Activated CD8-positive, alpha-beta T cell treated with anti-CD3 and anti-CD28 coated beads for 36 hours (primary cell): Measurements from ENCODE around the gene PRICKLE4. TPM values are rescaled to one million over a fixed set of nuclear protein-coding genes. Genes with fewer than 3 reads are reported as not detected.

Experiments
- ATAC-seq: fragments of 200-7000 bp; cut with Tn5 transposase; one replicate; pipeline ENCODE4 v1.10.0; 2021; ENCODE audit warnings: mild to moderate bottlenecking, moderate library complexity
- CTCF ChIA-PET: fragments of 350-600 bp; sonication (Branson Sonifier 250); formaldehyde crosslinking; loops from one replicate; lab custom pipeline; 2021; ENCODE audit warnings: antibody characterized with exemption; lab: Charles Lee
- POLR2A ChIA-PET: fragments of 350-600 bp; sonication (Branson Sonifier 250); formaldehyde crosslinking; loops from one replicate; lab custom pipeline; 2021; ENCODE audit warnings: antibody characterized with exemption; lab: Charles Lee
- DNase-seq: peaks from one replicate; pipeline ENCODE4 v3.0.0-alpha.2; 2020
- H3K27ac Mint-ChIP-seq: one replicate; pipeline ENCODE4 v1.8.0; 2021; ENCODE audit warnings: mild to moderate bottlenecking, mixed read lengths
- H3K27me3 Mint-ChIP-seq: one replicate; pipeline ENCODE4 v1.8.0; 2021; ENCODE audit warnings: mixed read lengths
- H3K36me3 Mint-ChIP-seq: one replicate; pipeline ENCODE4 v1.8.0; 2021; ENCODE audit warnings: low read depth, mixed read lengths
- H3K4me1 Mint-ChIP-seq: one replicate; pipeline ENCODE4 v1.8.0; 2021; ENCODE audit warnings: low read depth, mixed read lengths
- H3K4me3 Mint-ChIP-seq: one replicate; pipeline ENCODE4 v1.8.0; 2021; ENCODE audit warnings: mild to moderate bottlenecking, moderate library complexity, mixed read lengths
- H3K9me3 Mint-ChIP-seq: one replicate; pipeline ENCODE4 v1.8.0; 2021; ENCODE audit warnings: mixed read lengths
- CTCF ChIP-seq: fragments of 200-600 bp; IDR thresholded peaks from one replicate; pipeline ENCODE4 v1.8.0; 2022; ENCODE audit warnings: antibody characterized with exemption, mild to moderate bottlenecking
- intact Hi-C: fragments of 100-400 bp; cut with micrococcal nuclease; formaldehyde crosslinking; loops from one replicate; pipeline ENCODE4 v1.10.0; 2022
- total RNA-seq, 2 experiments: library from RNA; stranded (reverse); gene quantifications; one replicate each; pipeline ENCODE4 v1.2.3, GENCODE V29; 2021

Gene PRICKLE4
- total RNA-seq, 2 experiments from 2014 or later: not detected

DNA sequence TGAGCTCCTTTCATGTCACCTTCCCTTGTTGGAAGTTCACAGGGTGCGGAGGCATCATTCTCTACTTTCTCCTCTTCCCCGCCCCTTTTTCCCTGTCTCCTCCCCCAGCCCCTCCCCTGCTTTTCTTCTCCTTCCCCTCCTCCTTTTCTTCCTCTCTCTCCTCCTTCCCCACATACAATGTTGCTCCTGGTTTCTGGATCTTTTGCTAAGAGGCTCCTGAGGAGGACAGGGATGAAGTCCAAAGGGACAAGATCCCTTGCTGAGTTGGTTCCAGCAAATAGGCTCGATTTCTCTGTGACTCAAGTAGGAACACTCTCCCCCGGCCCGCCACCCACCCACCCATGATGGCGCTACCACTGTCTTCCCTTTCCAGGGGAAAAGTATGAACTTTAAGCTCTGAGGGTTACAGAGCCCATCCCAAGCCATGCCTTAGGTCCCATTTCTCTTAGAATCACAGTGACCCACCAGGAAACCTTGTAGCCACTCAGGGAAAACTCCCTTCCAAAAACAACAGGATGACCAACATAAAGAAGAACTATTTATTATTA lies 44.3 kb upstream of the PRICKLE4 start:
- no peaks in the 10 kb centered on the region for H3K36me3 Mint-ChIP-seq
- H3K4me3 Mint-ChIP-seq: no peak overlapping the region
- no peak for TF ChIP-seq CTCF
- ChIA-PET CTCF (interaction anchor here (0.7 to 3.7 kb wide), 4 partner anchors 20 to 53 kb away, joined by 3 to 29 read pairs (median 3); no protein-coding TSS in a partner anchor), POLR2A (interaction anchor here (0.8 to 1.0 kb wide), 2 partner anchors 16 to 183 kb away, joined by 3 read pairs; no protein-coding TSS in a partner anchor)
- ATAC-seq (no peak), DNase-seq (no peak)
- intact Hi-C loops: no loop called here
- H3K4me1 Mint-ChIP-seq: peaks cover 20% of the 10 kb centered on the region
- no peaks in the 10 kb centered on the region for H3K9me3 Mint-ChIP-seq
- H3K27me3 Mint-ChIP-seq: no peaks in the 10 kb centered on the region
- no peak overlapping the region for H3K27ac Mint-ChIP-seq

DNA sequence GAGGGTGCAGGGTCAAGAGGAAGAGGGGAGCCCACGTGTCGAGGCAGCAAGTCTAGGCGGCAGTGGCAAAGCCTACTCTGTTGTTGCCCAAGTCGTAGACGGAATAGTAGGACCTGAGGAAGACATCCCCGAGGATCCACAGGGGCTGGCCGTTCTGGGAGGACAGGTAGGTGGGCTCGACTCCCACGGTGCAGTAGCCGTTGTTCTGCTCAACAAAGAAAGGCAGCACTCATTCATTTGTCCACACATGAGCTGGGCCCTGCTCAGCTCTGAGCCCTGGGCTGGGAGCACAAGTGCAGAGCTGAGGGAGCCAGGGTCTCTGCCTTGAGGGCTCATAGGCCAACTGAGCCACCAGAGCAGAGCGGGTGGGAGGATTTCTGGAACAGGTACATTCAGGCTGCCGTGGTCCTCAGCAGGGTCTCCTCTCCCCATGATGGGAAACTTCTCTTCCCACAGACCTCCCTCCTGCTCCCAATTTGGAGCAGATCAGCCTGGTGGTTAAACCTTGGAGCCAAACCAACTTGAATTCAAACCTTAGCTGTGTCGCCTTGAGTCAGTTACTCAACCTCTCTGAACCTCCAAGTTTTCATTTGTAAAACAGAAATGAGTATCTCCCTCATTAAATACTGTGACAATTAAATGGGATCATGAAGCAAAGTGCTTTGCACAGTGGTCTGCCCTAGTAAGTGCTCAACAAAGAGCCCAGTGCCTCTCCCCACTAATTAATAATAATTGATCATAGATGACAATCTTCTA lies 43.6 kb upstream of the PRICKLE4 start:
- no peak for TF ChIP-seq CTCF

GRCh38 chr6:41737591-41738130 lies 42.9 kb upstream of the PRICKLE4 start:
- Mint-ChIP-seq H3K4me3 (no peak overlapping the region), H3K9me3 (no peaks in the 10 kb centered on the region), H3K36me3 (no peaks in the 10 kb centered on the region), H3K27me3 (no peaks in the 10 kb centered on the region), H3K27ac (no peak overlapping the region), H3K4me1 (peaks cover 12% of the 10 kb centered on the region)
- TF ChIP-seq CTCF: no peak
- POLR2A ChIA-PET: no interaction called here
- ATAC-seq: no peak
- CTCF ChIA-PET: interaction anchor here (1.5 to 2.1 kb wide), 2 partner anchors 13 to 31 kb away, joined by 5 read pairs; no protein-coding TSS in a partner anchor
- DNase-seq: no peak
- intact Hi-C loops: no loop called here

More for the DNA sequence above, 43.6 kb upstream of the PRICKLE4 start:
- H3K4me3 Mint-ChIP-seq: no peak overlapping the region
- POLR2A ChIA-PET: no interaction called here
- H3K27me3 Mint-ChIP-seq: no peaks in the 10 kb centered on the region
- no peaks in the 10 kb centered on the region for H3K9me3 Mint-ChIP-seq
- CTCF ChIA-PET: interaction anchor here (1.4 to 2.1 kb wide), 3 partner anchors 14 to 49 kb away, joined by 3 to 5 read pairs (median 5); no protein-coding TSS in a partner anchor
- intact Hi-C loops: no loop called here
- no peak overlapping the region for H3K27ac Mint-ChIP-seq
- ATAC-seq (no peak), DNase-seq (no peak)
- H3K4me1 Mint-ChIP-seq: peaks cover 16% of the 10 kb centered on the region
- no peaks in the 10 kb centered on the region for H3K36me3 Mint-ChIP-seq

DNA sequence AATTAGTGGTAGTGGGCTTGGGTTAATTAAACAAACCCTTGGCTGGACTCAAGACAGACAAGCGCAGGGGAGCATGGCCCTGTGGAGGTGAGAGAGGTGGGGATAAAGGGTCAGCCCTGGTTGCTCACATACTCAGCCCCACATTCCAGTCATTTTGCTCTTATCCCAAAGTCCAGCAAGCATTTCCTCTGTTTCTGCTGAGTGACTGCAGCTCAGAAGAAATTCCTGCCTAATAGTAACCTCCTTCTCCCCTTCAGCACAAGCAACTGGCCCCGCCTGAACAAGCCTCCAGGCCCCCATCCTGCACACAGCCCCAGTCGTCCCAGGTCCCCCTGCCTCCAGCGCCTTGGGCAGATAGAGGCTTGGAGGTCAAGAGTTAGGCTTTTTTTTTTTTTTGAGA lies 41.5 kb upstream of the PRICKLE4 start:
- no peaks in the 10 kb centered on the region for H3K27me3 Mint-ChIP-seq
- no peaks in the 10 kb centered on the region for H3K36me3 Mint-ChIP-seq
- H3K9me3 Mint-ChIP-seq: no peaks in the 10 kb centered on the region
- ATAC-seq: no peak
- ChIA-PET POLR2A (no interaction called here), CTCF (no interaction called here)
- no peak for DNase-seq
- H3K27ac Mint-ChIP-seq: no peak overlapping the region
- H3K4me3 Mint-ChIP-seq: no peak overlapping the region
- TF ChIP-seq CTCF: no peak
- intact Hi-C loops: no loop called here
- no peaks in the 10 kb centered on the region for H3K4me1 Mint-ChIP-seq
